Heart left ventricle (tissue), 13 donors: ENCODE data around the gene KLHL29.

ENCODE experiments used
- POLR2A ChIP-seq, 2 donors: fragments of 450-650 bp; IDR thresholded peaks; one replicate each; pipeline ENCODE4 v1.6.1; 2017; ENCODE audit warnings: antibody characterized with exemption in 2 of 2, mild to moderate bottlenecking in 2 of 2, moderate library complexity in 2 of 2
- TF ChIP-seq, protein P1 (sequence below), 12 donors: fragments of 200-600 bp; sonication (generic) in 4 of 12; IDR thresholded peaks; one replicate each; pipeline versions ENCODE4 v1.5.0 to v1.8.0; 2018 to 2022; ENCODE audit warnings: antibody characterized with exemption in 12 of 12, mild to moderate bottlenecking in 5 of 12
- donor health status: ischemic (EF 13 %, LVEDD 7.1; RV severe dilation, severe dysfunction).
- donor health status: DM: no; HTN: yes; CAD: no.
- donor health status: DM: no; HTN: no; CAD: no.
- donor health status: ischemic (EF 25% LVEDD 6.9; RV normal size, moderate dysfunction).
- donor health status: ischemic (EF 25% LVEDD 5.7; RV mildly dilated, moderate dysfunction).
- donor health status: ischemic (EF 35%, LVEDD 5.7; RV mildly dilated, moderate dysfunction).
- donor health status: nonischemic (EF 11% LVEDD 7.7; RV severe dilation, severe dysfunction).
- donor health status: DM: yes; HTN: yes; CAD: no.
- donor health status: PGD.
- donor health status: ischemic (EF 29% LVEDD 5.4; RV normal size, mild dysfunction).
- donor health status: nonischemic (EF 23%, LVEDD 6.1; RV moderate dilation, normal function).

- TF ChIP-seq, protein P1, sequence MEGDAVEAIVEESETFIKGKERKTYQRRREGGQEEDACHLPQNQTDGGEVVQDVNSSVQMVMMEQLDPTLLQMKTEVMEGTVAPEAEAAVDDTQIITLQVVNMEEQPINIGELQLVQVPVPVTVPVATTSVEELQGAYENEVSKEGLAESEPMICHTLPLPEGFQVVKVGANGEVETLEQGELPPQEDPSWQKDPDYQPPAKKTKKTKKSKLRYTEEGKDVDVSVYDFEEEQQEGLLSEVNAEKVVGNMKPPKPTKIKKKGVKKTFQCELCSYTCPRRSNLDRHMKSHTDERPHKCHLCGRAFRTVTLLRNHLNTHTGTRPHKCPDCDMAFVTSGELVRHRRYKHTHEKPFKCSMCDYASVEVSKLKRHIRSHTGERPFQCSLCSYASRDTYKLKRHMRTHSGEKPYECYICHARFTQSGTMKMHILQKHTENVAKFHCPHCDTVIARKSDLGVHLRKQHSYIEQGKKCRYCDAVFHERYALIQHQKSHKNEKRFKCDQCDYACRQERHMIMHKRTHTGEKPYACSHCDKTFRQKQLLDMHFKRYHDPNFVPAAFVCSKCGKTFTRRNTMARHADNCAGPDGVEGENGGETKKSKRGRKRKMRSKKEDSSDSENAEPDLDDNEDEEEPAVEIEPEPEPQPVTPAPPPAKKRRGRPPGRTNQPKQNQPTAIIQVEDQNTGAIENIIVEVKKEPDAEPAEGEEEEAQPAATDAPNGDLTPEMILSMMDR (IDR thresholded peaks at IDR 0.05), result no peak
- no peak for TF ChIP-seq POLR2A (IDR thresholded peaks at IDR 0.05)
Observed at GRCh38 chr2:23649819-23650218, 264.8 kb downstream of the KLHL29 start.
